Measurements from ENCODE around the gene THAP6.

THAP6 gene

DNA sequence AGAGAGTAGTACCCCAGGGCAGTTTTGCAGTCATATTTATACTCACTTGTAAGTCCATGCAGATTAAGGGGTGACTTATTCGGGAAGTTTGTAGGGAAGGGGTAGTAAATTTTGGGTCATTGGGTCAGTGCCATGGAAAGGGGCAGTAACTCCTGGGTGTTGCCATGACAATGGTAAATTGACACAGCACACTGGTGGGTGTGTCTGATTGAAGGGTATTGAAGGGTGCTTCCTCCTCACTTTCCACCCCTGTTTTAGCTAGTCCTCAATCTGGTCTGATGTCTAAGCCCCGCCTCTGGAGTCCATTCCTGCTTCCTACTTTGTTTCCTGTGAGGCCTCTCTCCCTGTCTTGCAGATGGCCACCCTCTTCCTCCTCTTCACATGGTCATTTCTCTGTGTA, 53.5 kb downstream of the THAP6 start:
- DNase-seq (ENCODE audit: low spot score) (no peak), FAIRE-seq (no peak)
